Measurements from ENCODE around the gene ATAD2B.

- TF ChIP-seq CTCF (IDR thresholded peaks at IDR 0.05) (no peak), ZFX (IDR thresholded peaks at IDR 0.05; ENCODE audit: borderline replicate concordance) (no peak)
Measured at GRCh38 chr2:23754970-23755369, 172.0 kb downstream of the ATAD2B start.
